Caco-2 (cell line): ENCODE data around the gene EXOSC3. TPM values are rescaled to one million over a fixed set of nuclear protein-coding genes. Genes with fewer than 3 reads are reported as not detected.

Experiments used
- BruUV-seq: library from RNA; stranded (reverse); fragments of 400-500 nt; replicated peaks from 2 replicates; lab custom pipeline; 2021; lab: Mats Ljungman, UMichigan
- CTCF ChIA-PET: fragments of 300-600 bp; sonication (Branson Sonifier 250); formaldehyde crosslinking; loops from one replicate; lab custom pipeline; 2022; ENCODE audit warnings: antibody characterized with exemption; lab: Charles Lee
- POLR2A ChIA-PET: fragments of 300-600 bp; sonication (Branson Sonifier 250); formaldehyde crosslinking; loops from one replicate; lab custom pipeline; 2022; ENCODE audit warnings: antibody characterized with exemption; lab: Charles Lee
- DNase-seq, 2 experiments: peaks; one replicate each; pipeline versions ENCODE4 v3.0.0 to v3.0.0-alpha.2; 2020 to 2022
- H3K27me3 ChIP-seq: replicated peaks from 2 replicates; pipeline ENCODE4 v1.6.0; 2011; ENCODE audit warnings: low read length; ENCODE audit not compliant: control insufficient read depth, insufficient read depth
- H3K36me3 ChIP-seq: 2 replicates; pipeline ENCODE4 v1.5.1; 2011; ENCODE audit warnings: low read length; ENCODE audit not compliant: control insufficient read depth, insufficient read depth
- H3K4me1 ChIP-seq: fragments of 250-450 bp; sonication (Bioruptor Pico); 2 replicates; pipeline ENCODE4 v1.5.1; 2020; ENCODE audit warnings: mild to moderate bottlenecking
- H3K4me3 ChIP-seq: 2 replicates; pipeline ENCODE4 v1.5.1; 2011; ENCODE audit warnings: low read depth, mild to moderate bottlenecking, control low read depth, low read length
- H3K9me3 ChIP-seq: fragments of 250-450 bp; sonication (Bioruptor Pico); 2 replicates; pipeline ENCODE4 v1.5.1; 2020; ENCODE audit warnings: mild to moderate bottlenecking, moderate library complexity
- H3K27ac Mint-ChIP-seq: one replicate; pipeline ENCODE4 v1.8.0; 2022; ENCODE audit warnings: mixed read lengths; ENCODE audit not compliant: unreplicated experiment
- H3K27me3 Mint-ChIP-seq: one replicate; pipeline ENCODE4 v1.8.0; 2022; ENCODE audit warnings: mixed read lengths; ENCODE audit not compliant: insufficient read depth, unreplicated experiment
- H3K36me3 Mint-ChIP-seq: one replicate; pipeline ENCODE4 v1.8.0; 2022; ENCODE audit warnings: mild to moderate bottlenecking, mixed read lengths; ENCODE audit not compliant: insufficient read depth, unreplicated experiment
- H3K4me1 Mint-ChIP-seq: one replicate; pipeline ENCODE4 v1.8.0; 2022; ENCODE audit warnings: low read depth, mixed read lengths; ENCODE audit not compliant: unreplicated experiment
- H3K4me3 Mint-ChIP-seq: one replicate; pipeline ENCODE4 v1.8.0; 2022; ENCODE audit warnings: mild to moderate bottlenecking, moderate library complexity, mixed read lengths; ENCODE audit not compliant: unreplicated experiment
- H3K9me3 Mint-ChIP-seq: one replicate; pipeline ENCODE4 v1.8.0; 2022; ENCODE audit warnings: mixed read lengths; ENCODE audit not compliant: unreplicated experiment
- intact Hi-C: fragments of 100-400 bp; cut with micrococcal nuclease; formaldehyde crosslinking; loops from one replicate; pipeline ENCODE4 v1.10.0; 2022; ENCODE audit not compliant: unreplicated experiment
- total RNA-seq: library from RNA; stranded (reverse); gene quantifications from 2 replicates; pipeline ENCODE4 v1.2.3, GENCODE V29; 2022
- TF ChIP-seq, protein P1 (sequence below), 2 experiments: fragments of 200-600 bp in 1 of 2; IDR thresholded peaks; 1 replicate in 1 of 2; 2 replicates in 1 of 2; pipeline versions ENCODE4 v1.5.1 to v1.8.0; 2011 to 2022; ENCODE audit warnings: antibody characterized with exemption in 1 of 2, control low read depth in 1 of 2, inconsistent platforms in 1 of 2, low read depth in 1 of 2, low read length in 1 of 2, mild to moderate bottlenecking in 1 of 2, moderate library complexity in 1 of 2; ENCODE audit not compliant: insufficient read depth in 1 of 2, severe bottlenecking in 1 of 2, unreplicated experiment in 1 of 2

Gene EXOSC3
- total RNA-seq, 1 experiment from 2014 or later = 60.3 TPM

GRCh38 chr9:37790096-37790495 is 5.2 kb upstream of the EXOSC3 start:
- no peaks in the 10 kb centered on the region for H3K4me1 ChIP-seq
- intact Hi-C loops = no loop called here
- no peaks in the 10 kb centered on the region for H3K36me3 ChIP-seq
- peaks cover 1% of the 10 kb centered on the region for H3K36me3 Mint-ChIP-seq
- no peak overlapping the region for H3K4me3 Mint-ChIP-seq
- POLR2A ChIA-PET = no interaction called here
- BruUV-seq = no TSS peak
- H3K27me3 ChIP-seq = no peaks in the 10 kb centered on the region
- no peak overlapping the region for H3K27ac Mint-ChIP-seq
- H3K27me3 Mint-ChIP-seq = no peaks in the 10 kb centered on the region
- H3K9me3 ChIP-seq = no peaks in the 10 kb centered on the region
- no peak for DNase-seq
- H3K4me3 ChIP-seq = no peak overlapping the region
- H3K9me3 Mint-ChIP-seq = no peaks in the 10 kb centered on the region
- no peaks in the 10 kb centered on the region for H3K4me1 Mint-ChIP-seq
- TF ChIP-seq, protein P1, sequence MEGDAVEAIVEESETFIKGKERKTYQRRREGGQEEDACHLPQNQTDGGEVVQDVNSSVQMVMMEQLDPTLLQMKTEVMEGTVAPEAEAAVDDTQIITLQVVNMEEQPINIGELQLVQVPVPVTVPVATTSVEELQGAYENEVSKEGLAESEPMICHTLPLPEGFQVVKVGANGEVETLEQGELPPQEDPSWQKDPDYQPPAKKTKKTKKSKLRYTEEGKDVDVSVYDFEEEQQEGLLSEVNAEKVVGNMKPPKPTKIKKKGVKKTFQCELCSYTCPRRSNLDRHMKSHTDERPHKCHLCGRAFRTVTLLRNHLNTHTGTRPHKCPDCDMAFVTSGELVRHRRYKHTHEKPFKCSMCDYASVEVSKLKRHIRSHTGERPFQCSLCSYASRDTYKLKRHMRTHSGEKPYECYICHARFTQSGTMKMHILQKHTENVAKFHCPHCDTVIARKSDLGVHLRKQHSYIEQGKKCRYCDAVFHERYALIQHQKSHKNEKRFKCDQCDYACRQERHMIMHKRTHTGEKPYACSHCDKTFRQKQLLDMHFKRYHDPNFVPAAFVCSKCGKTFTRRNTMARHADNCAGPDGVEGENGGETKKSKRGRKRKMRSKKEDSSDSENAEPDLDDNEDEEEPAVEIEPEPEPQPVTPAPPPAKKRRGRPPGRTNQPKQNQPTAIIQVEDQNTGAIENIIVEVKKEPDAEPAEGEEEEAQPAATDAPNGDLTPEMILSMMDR (IDR thresholded peaks at IDR 0.05; ENCODE audit: insufficient read depth in 1 of 2, low read depth in 1 of 2, low read length in 1 of 2, severe bottlenecking in 1 of 2, unreplicated experiment in 1 of 2) = no peak
- CTCF ChIA-PET = no interaction called here

DNA sequence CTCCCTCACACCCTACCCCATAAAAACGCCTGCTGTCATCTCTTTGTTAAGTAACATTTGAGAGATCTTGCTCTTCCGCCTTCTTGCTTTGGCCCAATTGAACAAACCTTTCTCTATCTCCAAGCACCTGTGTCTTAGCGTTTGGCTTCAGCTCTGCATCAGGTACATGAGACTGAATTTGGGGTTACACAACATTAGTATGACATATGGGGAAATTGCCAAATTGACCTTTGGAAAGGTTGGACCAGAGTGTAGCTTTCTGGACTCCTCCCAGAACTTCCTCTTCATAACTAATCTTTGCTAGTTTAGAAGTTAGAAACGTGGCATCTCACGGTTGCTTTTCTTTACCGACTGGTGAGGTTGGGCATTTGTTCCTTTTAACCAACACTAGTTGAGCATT is 3.5 kb upstream of the EXOSC3 start:
- DNase-seq = no peak
- TF ChIP-seq, protein P1 (IDR thresholded peaks at IDR 0.05; ENCODE audit: insufficient read depth in 1 of 2, low read depth in 1 of 2, low read length in 1 of 2, severe bottlenecking in 1 of 2, unreplicated experiment in 1 of 2) = no peak
- BruUV-seq = no TSS peak
- no peaks in the 10 kb centered on the region for H3K9me3 Mint-ChIP-seq
- Histone ChIP-seq H3K4me3 (no peak overlapping the region), H3K4me1 (0 out of 2 replicates have a peak, but pooled peaks cover 3% of the 10 kb centered on the region), H3K27me3 (no peaks in the 10 kb centered on the region), H3K9me3 (no peaks in the 10 kb centered on the region), H3K36me3 (peaks cover 2% of the 10 kb centered on the region; the same call in 1 of the 2 replicates)
- ChIA-PET POLR2A (no interaction called here), CTCF (no interaction called here)
- H3K4me1 Mint-ChIP-seq = peaks cover under 1% of the 10 kb centered on the region
- peaks cover 10% of the 10 kb centered on the region for H3K36me3 Mint-ChIP-seq
- no peak overlapping the region for H3K27ac Mint-ChIP-seq
- peak overlapping the region; percentile 6 for H3K4me3 Mint-ChIP-seq
- H3K27me3 Mint-ChIP-seq = no peaks in the 10 kb centered on the region
- intact Hi-C loops = loop anchor here (10.0 kb wide), 2 partner anchors 116 to 204 kb away; partner anchors contain the start of gene SLC25A51

DNA sequence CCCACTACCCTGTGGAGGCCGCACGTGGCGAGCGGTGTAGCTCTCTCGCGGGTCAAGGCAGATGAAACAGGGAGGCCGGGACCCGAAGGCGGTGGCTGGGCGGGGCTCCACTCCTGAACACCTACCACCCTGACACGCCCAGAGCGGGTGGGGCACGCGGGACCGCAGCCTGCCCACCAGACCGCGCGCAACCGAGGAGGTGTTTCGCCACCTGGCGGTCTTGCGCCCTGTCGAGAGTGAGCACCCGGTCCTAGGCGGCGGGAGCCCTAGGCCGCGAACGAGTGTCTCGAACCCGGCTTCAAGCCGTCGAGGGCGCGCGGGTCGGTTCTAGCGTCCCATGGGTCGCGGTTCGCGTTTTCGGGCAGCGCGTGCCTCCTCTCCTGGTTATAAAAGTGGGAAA is 2.2 kb upstream of the EXOSC3 start:
- no peak overlapping the region for H3K4me3 Mint-ChIP-seq
- BruUV-seq = no TSS peak
- intact Hi-C loops = loop anchor here (10.0 kb wide), 2 partner anchors 118 to 202 kb away; partner anchors contain the start of gene SLC25A51
- ChIA-PET CTCF (no interaction called here), POLR2A (no interaction called here)
- no peaks in the 10 kb centered on the region for H3K9me3 ChIP-seq
- no peaks in the 10 kb centered on the region for H3K9me3 Mint-ChIP-seq
- H3K4me1 ChIP-seq = 0 out of 2 replicates have a peak, but pooled peaks cover 3% of the 10 kb centered on the region
- peaks cover 21% of the 10 kb centered on the region for H3K36me3 Mint-ChIP-seq
- DNase-seq = no peak
- H3K27ac Mint-ChIP-seq = no peak overlapping the region
- no peak overlapping the region for H3K4me3 ChIP-seq
- TF ChIP-seq, protein P1 (IDR thresholded peaks at IDR 0.05; ENCODE audit: insufficient read depth in 1 of 2, low read depth in 1 of 2, low read length in 1 of 2, severe bottlenecking in 1 of 2, unreplicated experiment in 1 of 2) = no peak
- no peaks in the 10 kb centered on the region for H3K27me3 ChIP-seq
- H3K36me3 ChIP-seq = peaks cover 4% of the 10 kb centered on the region
- H3K27me3 Mint-ChIP-seq = no peaks in the 10 kb centered on the region
- peaks cover 9% of the 10 kb centered on the region for H3K4me1 Mint-ChIP-seq
